WI38 (cell line): ENCODE measurements around the gene WDR20.

ENCODE experiments used
- H3K4me3 ChIP-seq: 2 replicates; pipeline ENCODE4 v1.5.1; 2011; ENCODE audit warnings: low read depth, mild to moderate bottlenecking, control low read depth, low read length
- TF ChIP-seq, protein P1 (sequence below): IDR thresholded peaks from 2 replicates; pipeline ENCODE4 v1.5.1; 2012; ENCODE audit warnings: low read depth, mild to moderate bottlenecking, control low read depth, low read length

Gene WDR20

GRCh38 chr14:102215071-102215470 is 75.4 kb downstream of the WDR20 start:
- TF ChIP-seq, protein P1, sequence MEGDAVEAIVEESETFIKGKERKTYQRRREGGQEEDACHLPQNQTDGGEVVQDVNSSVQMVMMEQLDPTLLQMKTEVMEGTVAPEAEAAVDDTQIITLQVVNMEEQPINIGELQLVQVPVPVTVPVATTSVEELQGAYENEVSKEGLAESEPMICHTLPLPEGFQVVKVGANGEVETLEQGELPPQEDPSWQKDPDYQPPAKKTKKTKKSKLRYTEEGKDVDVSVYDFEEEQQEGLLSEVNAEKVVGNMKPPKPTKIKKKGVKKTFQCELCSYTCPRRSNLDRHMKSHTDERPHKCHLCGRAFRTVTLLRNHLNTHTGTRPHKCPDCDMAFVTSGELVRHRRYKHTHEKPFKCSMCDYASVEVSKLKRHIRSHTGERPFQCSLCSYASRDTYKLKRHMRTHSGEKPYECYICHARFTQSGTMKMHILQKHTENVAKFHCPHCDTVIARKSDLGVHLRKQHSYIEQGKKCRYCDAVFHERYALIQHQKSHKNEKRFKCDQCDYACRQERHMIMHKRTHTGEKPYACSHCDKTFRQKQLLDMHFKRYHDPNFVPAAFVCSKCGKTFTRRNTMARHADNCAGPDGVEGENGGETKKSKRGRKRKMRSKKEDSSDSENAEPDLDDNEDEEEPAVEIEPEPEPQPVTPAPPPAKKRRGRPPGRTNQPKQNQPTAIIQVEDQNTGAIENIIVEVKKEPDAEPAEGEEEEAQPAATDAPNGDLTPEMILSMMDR, result no peak

GRCh38 chr14:102215576-102216250 is 76.0 kb downstream of the WDR20 start:
- H3K4me3 ChIP-seq, result no peak overlapping the region
- TF ChIP-seq, protein P1, result no peak

More at GRCh38 chr14:102215071-102215470, 75.4 kb downstream of the WDR20 start:
- no peak overlapping the region for H3K4me3 ChIP-seq

GRCh38 chr14:102217399-102217798 is 77.7 kb downstream of the WDR20 start:
- TF ChIP-seq, protein P1, result no peak
- H3K4me3 ChIP-seq, result no peak overlapping the region

DNA sequence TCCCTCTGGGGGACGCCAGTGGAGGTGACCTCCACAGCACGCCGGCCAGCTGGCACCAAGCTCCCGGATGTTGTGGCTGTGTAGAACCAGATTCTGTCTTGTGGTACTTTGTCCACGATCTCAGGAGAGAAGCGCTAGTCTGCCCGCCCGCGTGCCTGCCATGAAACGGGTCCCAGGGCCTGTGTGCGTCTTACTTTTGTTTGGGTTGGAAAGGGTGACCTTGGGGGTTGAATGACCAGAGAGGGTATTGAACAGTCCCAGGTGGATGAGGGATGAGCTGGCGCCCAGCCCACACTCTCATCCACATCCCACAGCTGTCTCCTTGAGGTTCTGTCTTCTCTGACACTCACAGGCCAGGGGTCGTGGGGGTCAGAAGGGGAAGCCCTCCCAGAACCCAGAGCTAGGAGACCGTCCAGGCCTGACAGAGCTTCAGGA is 78.3 kb downstream of the WDR20 start:
- TF ChIP-seq, protein P1, result no peak
- H3K4me3 ChIP-seq, result no peak overlapping the region

DNA sequence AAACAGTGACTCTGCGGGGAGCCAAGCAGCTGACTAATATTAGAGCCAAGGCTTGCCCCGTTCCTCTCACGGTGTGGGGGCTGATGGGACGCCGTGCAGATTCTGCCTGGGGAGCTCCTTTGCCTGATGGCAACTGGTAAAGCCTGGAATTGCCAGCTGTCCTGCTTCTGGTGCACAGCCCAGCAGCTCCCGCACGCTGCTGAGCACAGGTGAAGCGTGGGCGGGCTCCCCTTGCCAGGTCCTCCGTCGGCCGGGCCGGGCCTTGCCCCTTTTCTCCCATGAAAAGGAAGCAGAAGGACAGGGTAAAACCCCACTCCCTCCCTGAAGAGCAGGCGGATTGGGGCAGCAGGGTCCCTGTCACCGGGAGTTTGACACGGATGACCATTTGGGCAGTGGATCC is 79.0 kb downstream of the WDR20 start:
- H3K4me3 ChIP-seq, result no peak overlapping the region
- TF ChIP-seq, protein P1, result no peak

DNA sequence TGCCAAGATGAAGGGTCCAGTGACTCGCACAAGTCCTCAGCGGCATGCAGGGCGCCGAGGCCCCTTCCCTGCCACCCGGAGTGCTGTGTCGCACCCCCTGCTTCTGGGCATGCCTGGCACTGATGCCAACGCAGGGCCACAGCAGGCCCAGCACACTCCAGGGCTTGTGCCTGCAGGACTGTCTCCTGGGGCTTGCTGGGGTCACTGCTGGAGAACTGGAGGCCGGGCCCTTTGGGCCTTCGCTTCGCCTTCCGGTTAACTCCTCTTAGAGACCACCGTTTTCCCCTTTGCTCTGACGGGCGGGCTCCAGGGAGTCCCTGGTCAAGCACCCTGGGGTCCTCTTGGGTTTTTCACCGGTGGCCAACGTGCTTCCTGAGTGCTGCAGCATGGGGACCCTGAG is 79.6 kb downstream of the WDR20 start:
- TF ChIP-seq, protein P1, result no peak

GRCh38 chr14:102220031-102220430 is 80.3 kb downstream of the WDR20 start:
- H3K4me3 ChIP-seq, result no peak overlapping the region
- TF ChIP-seq, protein P1, result no peak

More for the DNA sequence above, 79.6 kb downstream of the WDR20 start:
- no peak overlapping the region for H3K4me3 ChIP-seq
